Hepatocyte (in vitro differentiated cells): ENCODE data around the gene PACS1.

ENCODE experiments used
- EZH2 ChIP-seq: fragments of 200-600 bp; sonication (generic); IDR thresholded peaks from 2 replicates; pipeline ENCODE4 v1.6.1; 2016; ENCODE audit warnings: antibody characterized with exemption, mild to moderate bottlenecking, borderline replicate concordance
- EZH2phosphoT487 ChIP-seq: fragments of 200-600 bp; sonication (generic); IDR thresholded peaks from one replicate; pipeline ENCODE4 v1.6.1; 2018; ENCODE audit warnings: antibody characterized with exemption, mild to moderate bottlenecking, low read depth, moderate library complexity; ENCODE audit not compliant: unreplicated experiment, severe bottlenecking
- TF ChIP-seq, protein P1 (sequence below): fragments of 200-600 bp; sonication (generic); IDR thresholded peaks from 2 replicates; pipeline ENCODE4 v1.5.1; 2016; ENCODE audit warnings: antibody characterized with exemption, mild to moderate bottlenecking; ENCODE audit not compliant: poor library complexity

DNA sequence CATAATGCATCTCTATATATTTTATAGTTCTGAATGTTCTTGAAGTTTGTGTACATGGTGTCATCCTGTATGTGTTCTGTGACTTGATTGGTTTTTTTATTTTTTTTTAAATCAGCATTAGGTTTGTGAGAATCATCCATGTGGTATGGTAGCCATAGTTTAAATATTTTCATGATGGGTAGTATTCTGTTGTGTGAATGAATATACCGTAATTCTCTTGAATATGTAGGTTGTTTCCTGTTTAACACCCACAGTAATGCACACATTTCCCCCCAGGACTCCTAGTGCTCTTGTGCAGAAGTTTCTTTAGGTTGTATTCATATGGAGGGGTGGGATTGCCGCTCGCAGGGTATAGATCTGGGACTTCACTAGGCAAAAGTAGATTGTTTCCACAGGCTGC lies 2.0 kb downstream of the PACS1 start:
- TF ChIP-seq, protein P1, sequence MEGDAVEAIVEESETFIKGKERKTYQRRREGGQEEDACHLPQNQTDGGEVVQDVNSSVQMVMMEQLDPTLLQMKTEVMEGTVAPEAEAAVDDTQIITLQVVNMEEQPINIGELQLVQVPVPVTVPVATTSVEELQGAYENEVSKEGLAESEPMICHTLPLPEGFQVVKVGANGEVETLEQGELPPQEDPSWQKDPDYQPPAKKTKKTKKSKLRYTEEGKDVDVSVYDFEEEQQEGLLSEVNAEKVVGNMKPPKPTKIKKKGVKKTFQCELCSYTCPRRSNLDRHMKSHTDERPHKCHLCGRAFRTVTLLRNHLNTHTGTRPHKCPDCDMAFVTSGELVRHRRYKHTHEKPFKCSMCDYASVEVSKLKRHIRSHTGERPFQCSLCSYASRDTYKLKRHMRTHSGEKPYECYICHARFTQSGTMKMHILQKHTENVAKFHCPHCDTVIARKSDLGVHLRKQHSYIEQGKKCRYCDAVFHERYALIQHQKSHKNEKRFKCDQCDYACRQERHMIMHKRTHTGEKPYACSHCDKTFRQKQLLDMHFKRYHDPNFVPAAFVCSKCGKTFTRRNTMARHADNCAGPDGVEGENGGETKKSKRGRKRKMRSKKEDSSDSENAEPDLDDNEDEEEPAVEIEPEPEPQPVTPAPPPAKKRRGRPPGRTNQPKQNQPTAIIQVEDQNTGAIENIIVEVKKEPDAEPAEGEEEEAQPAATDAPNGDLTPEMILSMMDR: no peak
- TF ChIP-seq EZH2 (no peak), EZH2phosphoT487 (no peak)
